GM12875 (cell line): ENCODE results near the gene DGKB.

Experiments
- H3K4me3 ChIP-seq: one replicate; pipeline ENCODE4 v1.5.1; 2011; ENCODE audit warnings: low read depth, low read length, control low read depth
- CTCF ChIP-seq: IDR thresholded peaks from 2 replicates; pipeline ENCODE4 v1.5.1; 2011; ENCODE audit warnings: low read depth, mild to moderate bottlenecking, control low read depth, inconsistent platforms, low read length, moderate library complexity, borderline replicate concordance; ENCODE audit not compliant: insufficient read depth

DGKB gene

GRCh38 chr7:14374336-14374735 lies 528.2 kb downstream of the DGKB start:
- H3K4me3 ChIP-seq = no peak overlapping the region
- no peak for TF ChIP-seq CTCF

- no peak for TF ChIP-seq CTCF
These were observed 534.3 kb downstream of the DGKB start for GRCh38 chr7:14368285-14368684.

GRCh38 chr7:14351167-14351566 lies 551.4 kb downstream of the DGKB start:
- no peak overlapping the region for H3K4me3 ChIP-seq

More at GRCh38 chr7:14368285-14368684, 534.3 kb downstream of the DGKB start:
- no peak overlapping the region for H3K4me3 ChIP-seq

GRCh38 chr7:14341200-14341775 lies 561.3 kb downstream of the DGKB start:
- no peak overlapping the region for H3K4me3 ChIP-seq
- TF ChIP-seq CTCF = no peak

More at GRCh38 chr7:14351167-14351566, 551.4 kb downstream of the DGKB start:
- TF ChIP-seq CTCF = no peak

- TF ChIP-seq CTCF = no peak
- no peak overlapping the region for H3K4me3 ChIP-seq
These were observed 562.0 kb downstream of the DGKB start for GRCh38 chr7:14340393-14341074.

GRCh38 chr7:14339861-14340260 lies 562.7 kb downstream of the DGKB start:
- no peak for TF ChIP-seq CTCF

GRCh38 chr7:14336256-14336655 lies 566.3 kb downstream of the DGKB start:
- no peak overlapping the region for H3K4me3 ChIP-seq
- no peak for TF ChIP-seq CTCF

More at GRCh38 chr7:14339861-14340260, 562.7 kb downstream of the DGKB start:
- H3K4me3 ChIP-seq = no peak overlapping the region
